Fibroblast of lung (primary cell): ENCODE data around the gene LATS1. TPM values are rescaled to one million over a fixed set of nuclear protein-coding genes. Genes with fewer than 3 reads are reported as not detected.

ENCODE experiments used
- DNase-seq, 2 donors: peaks; one replicate each; pipeline versions ENCODE4 v3.0.0 to v3.0.0-alpha.2; 2010; ENCODE audit warnings: low read depth in 2 of 2
- H2AFZ ChIP-seq: 2 replicates; pipeline ENCODE4 v1.5.1; 2012; ENCODE audit warnings: low read length, control low read depth, inconsistent platforms
- H3K27ac ChIP-seq: 2 replicates; pipeline ENCODE4 v1.5.1; 2011; ENCODE audit warnings: low read length, control low read depth; ENCODE audit not compliant: insufficient read depth
- H3K27me3 ChIP-seq: 2 replicates; pipeline ENCODE4 v1.5.1; 2011; ENCODE audit warnings: mild to moderate bottlenecking, low read length; ENCODE audit not compliant: control insufficient read depth, insufficient read depth
- H3K36me3 ChIP-seq: 2 replicates; pipeline ENCODE4 v1.5.1; 2011; ENCODE audit warnings: low read length; ENCODE audit not compliant: control insufficient read depth, insufficient read depth
- H3K4me1 ChIP-seq: 2 replicates; pipeline ENCODE4 v1.5.1; 2011; ENCODE audit warnings: low read length; ENCODE audit not compliant: control insufficient read depth, insufficient read depth; ENCODE audit errors: extremely low read depth
- H3K4me2 ChIP-seq: 2 replicates; pipeline ENCODE4 v1.5.1; 2011; ENCODE audit warnings: low read length, control low read depth; ENCODE audit not compliant: insufficient read depth; ENCODE audit errors: extremely low read depth
- H3K4me3 ChIP-seq, 4 experiments: fragments of 200-600 bp in 1 of 4; sonication (generic) in 1 of 4; replicated peaks in 1 of 4; 2 replicates each; pipeline ENCODE4 v1.5.1; 2011 to 2016; ENCODE audit warnings: low read length in 4 of 4, low read depth in 3 of 4, mild to moderate bottlenecking in 3 of 4, control low read depth in 2 of 4, inconsistent platforms in 1 of 4, mixed read lengths in 1 of 4; ENCODE audit not compliant: insufficient read depth in 1 of 4; ENCODE audit errors: control extremely low read depth in 1 of 4
- H3K79me2 ChIP-seq: 2 replicates; pipeline ENCODE4 v1.5.1; 2012; ENCODE audit warnings: mild to moderate bottlenecking, low read length, inconsistent platforms; ENCODE audit not compliant: control insufficient read depth, insufficient read depth
- H3K9ac ChIP-seq: 2 replicates; pipeline ENCODE4 v1.5.1; 2011; ENCODE audit warnings: mild to moderate bottlenecking, low read length, control low read depth; ENCODE audit not compliant: insufficient read depth
- H3K9me3 ChIP-seq: 2 replicates; pipeline ENCODE4 v1.5.1; 2012; ENCODE audit warnings: low read depth, low read length; ENCODE audit not compliant: control insufficient read depth, insufficient read depth
- H4K20me1 ChIP-seq: 2 replicates; pipeline ENCODE4 v1.5.1; 2011; ENCODE audit warnings: low read length; ENCODE audit not compliant: control insufficient read depth, insufficient read depth; ENCODE audit errors: extremely low read depth
- EZH2 ChIP-seq: IDR thresholded peaks from 2 replicates; pipeline ENCODE4 v1.5.1; 2012; ENCODE audit warnings: low read length, control low read depth, mild to moderate bottlenecking; ENCODE audit errors: missing control alignments
- polyA plus RNA-seq, 2 donors: library from polyadenylated mRNA; depleted of rRNA in 1 of 2; stranded (reverse) in 1 of 2; unstranded in 1 of 2; fragments of >200 nt; gene quantifications; 2 replicates each; pipeline ENCODE4 v1.2.1, GENCODE V29; 2011 to 2012; ENCODE audit warnings: missing spikeins in 1 of 2
- total RNA-seq: library from RNA; depleted of rRNA; stranded (reverse); fragments of >200 nt; gene quantifications from 2 replicates; pipeline ENCODE4 v1.2.1, GENCODE V29; 2014
- TF ChIP-seq, protein P1 (sequence below), 2 donors: IDR thresholded peaks in 1 of 2; conservative IDR thresholded peaks in 1 of 2; 1 replicate in 1 of 2; 2 replicates in 1 of 2; pipeline ENCODE4 v1.5.1; 2011 to 2012; ENCODE audit warnings: low read length in 2 of 2, control low read depth in 1 of 2, inconsistent platforms in 1 of 2, low read depth in 1 of 2, mild to moderate bottlenecking in 1 of 2

Gene LATS1
- total and polyA plus RNA-seq, 2 donors (not counting 1 experiment from before 2014, with no cell fraction given), result 8.6 to 20.3 TPM

DNA sequence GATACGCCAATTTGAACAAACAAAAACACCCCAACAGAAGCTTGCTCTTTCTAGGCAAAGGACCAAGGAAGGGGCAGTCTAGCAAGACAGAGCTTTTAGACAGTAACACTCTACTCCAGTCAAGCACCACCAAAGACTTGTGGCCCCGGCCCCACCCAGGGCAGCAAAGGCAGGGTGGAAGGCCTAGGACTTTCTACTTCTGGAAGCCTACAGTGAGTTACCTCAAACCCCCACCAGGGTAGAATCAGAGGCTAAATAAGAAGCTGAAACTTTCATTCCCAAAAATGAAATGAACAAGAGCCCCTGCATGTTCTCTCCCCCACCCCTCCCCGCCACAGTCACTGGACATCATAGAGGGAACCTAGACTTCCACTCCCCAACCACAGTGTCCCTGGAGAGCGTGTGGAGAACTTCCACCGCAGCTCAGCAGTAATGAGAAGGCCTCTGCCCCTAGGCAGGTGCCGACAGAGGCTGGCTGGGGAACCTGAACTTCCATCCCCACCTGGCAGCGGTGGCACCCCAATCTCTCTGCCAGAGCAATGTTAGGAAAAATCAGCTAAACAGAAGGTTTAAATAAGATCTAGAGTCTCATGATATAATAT, 109.4 kb downstream of the LATS1 start:
- no peaks in the 10 kb centered on the region for H3K9me3 ChIP-seq
- H4K20me1 ChIP-seq, result no peaks in the 10 kb centered on the region
- H3K9ac ChIP-seq, result no peak overlapping the region
- H3K4me2 ChIP-seq, result no peak overlapping the region
- H3K4me1 ChIP-seq, result no peaks in the 10 kb centered on the region
- TF ChIP-seq, protein P1, sequence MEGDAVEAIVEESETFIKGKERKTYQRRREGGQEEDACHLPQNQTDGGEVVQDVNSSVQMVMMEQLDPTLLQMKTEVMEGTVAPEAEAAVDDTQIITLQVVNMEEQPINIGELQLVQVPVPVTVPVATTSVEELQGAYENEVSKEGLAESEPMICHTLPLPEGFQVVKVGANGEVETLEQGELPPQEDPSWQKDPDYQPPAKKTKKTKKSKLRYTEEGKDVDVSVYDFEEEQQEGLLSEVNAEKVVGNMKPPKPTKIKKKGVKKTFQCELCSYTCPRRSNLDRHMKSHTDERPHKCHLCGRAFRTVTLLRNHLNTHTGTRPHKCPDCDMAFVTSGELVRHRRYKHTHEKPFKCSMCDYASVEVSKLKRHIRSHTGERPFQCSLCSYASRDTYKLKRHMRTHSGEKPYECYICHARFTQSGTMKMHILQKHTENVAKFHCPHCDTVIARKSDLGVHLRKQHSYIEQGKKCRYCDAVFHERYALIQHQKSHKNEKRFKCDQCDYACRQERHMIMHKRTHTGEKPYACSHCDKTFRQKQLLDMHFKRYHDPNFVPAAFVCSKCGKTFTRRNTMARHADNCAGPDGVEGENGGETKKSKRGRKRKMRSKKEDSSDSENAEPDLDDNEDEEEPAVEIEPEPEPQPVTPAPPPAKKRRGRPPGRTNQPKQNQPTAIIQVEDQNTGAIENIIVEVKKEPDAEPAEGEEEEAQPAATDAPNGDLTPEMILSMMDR (conservative IDR thresholded peaks at IDR 0.05 in 1 of 2, IDR thresholded peaks at IDR 0.05 in 1 of 2; ENCODE audit: low read depth in 1 of 2, low read length in 2 of 2), result no peak
- TF ChIP-seq EZH2, result no peak
- H3K4me3 ChIP-seq, result no peak overlapping the region
- DNase-seq, result no peak
- no peaks in the 10 kb centered on the region for H3K36me3 ChIP-seq
- H3K27me3 ChIP-seq, result no peaks in the 10 kb centered on the region
- H2AFZ ChIP-seq, result no peak overlapping the region
- H3K27ac ChIP-seq, result no peak overlapping the region
- H3K79me2 ChIP-seq, result no peaks in the 10 kb centered on the region

Other genes starting within 250 kb of the LATS1 start
- under 0.01 and 0.17 TPM in 2 replicates for gene ZC3H12D, start 233.1 kb downstream of the LATS1 start, total RNA-seq
- 0.01 TPM in 1 of 2 replicates, not detected in the other for gene ZC3H12D, start 233.1 kb downstream of the LATS1 start, polyA plus RNA-seq
- gene PPIL4, start 172.1 kb downstream of the LATS1 start, total RNA-seq, result 37.5 and 41.1 TPM in 2 replicates
- gene PPIL4, start 172.1 kb downstream of the LATS1 start, polyA plus RNA-seq, result 15.2 and 15.9 TPM in 2 replicates
- gene GINM1, start 151.7 kb downstream of the LATS1 start, total RNA-seq, result 53.8 and 56.8 TPM in 2 replicates
- 54.7 and 91.1 TPM in 2 replicates for gene GINM1, start 151.7 kb downstream of the LATS1 start, polyA plus RNA-seq
- gene KATNA1, start 69.4 kb downstream of the LATS1 start, total RNA-seq, result 36.2 and 37.0 TPM in 2 replicates
- 22.5 and 27.9 TPM in 2 replicates for gene KATNA1, start 69.4 kb downstream of the LATS1 start, polyA plus RNA-seq
- gene NUP43, start 28.4 kb upstream of the LATS1 start, total RNA-seq, result 16.0 and 19.5 TPM in 2 replicates
- gene NUP43, start 28.4 kb upstream of the LATS1 start, polyA plus RNA-seq, result 23.7 and 26.0 TPM in 2 replicates
- gene PCMT1, start 31.6 kb upstream of the LATS1 start, total RNA-seq, result 81.3 and 97.6 TPM in 2 replicates
- gene PCMT1, start 31.6 kb upstream of the LATS1 start, polyA plus RNA-seq, result 172 and 181 TPM in 2 replicates
- 54.7 and 89.5 TPM in 2 replicates for gene LRP11, start 146.3 kb upstream of the LATS1 start, total RNA-seq
- gene LRP11, start 146.3 kb upstream of the LATS1 start, polyA plus RNA-seq, result 43.3 and 58.4 TPM in 2 replicates
- 0.51 and 1.5 TPM in 2 replicates for gene RAET1E, start 180.0 kb upstream of the LATS1 start, total RNA-seq
- gene RAET1E, start 180.0 kb upstream of the LATS1 start, polyA plus RNA-seq, result 0.12 and 0.70 TPM in 2 replicates
- 3.3 and 8.8 TPM in 2 replicates for gene RAET1G, start 205.0 kb upstream of the LATS1 start, total RNA-seq
- gene RAET1G, start 205.0 kb upstream of the LATS1 start, polyA plus RNA-seq, result 3.3 and 8.9 TPM in 2 replicates
- gene ULBP2, start 223.9 kb upstream of the LATS1 start, total RNA-seq, result 1.0 and 1.8 TPM in 2 replicates
- 6.9 and 10.0 TPM in 2 replicates for gene ULBP2, start 223.9 kb upstream of the LATS1 start, polyA plus RNA-seq
- 0.26 and 0.83 TPM in 2 replicates for gene ULBP1, start 245.8 kb upstream of the LATS1 start, total RNA-seq
- gene ULBP1, start 245.8 kb upstream of the LATS1 start, polyA plus RNA-seq, result 1.1 and 2.1 TPM in 2 replicates